ENCODE results near the gene CRYL1. TPM values are rescaled to one million over a fixed set of nuclear protein-coding genes. Genes with fewer than 3 reads are reported as not detected.

Gene CRYL1
- total RNA-seq, 1 experiment from 2014 or later: 5.9 TPM

- TF ChIP-seq EZH2 (IDR thresholded peaks at IDR 0.05; ENCODE audit: borderline replicate concordance, low read depth, low read length, poor library complexity, severe bottlenecking) (no peak), CTCF (conservative IDR thresholded peaks at IDR 0.05; ENCODE audit: low read depth, low read length) (no peak)
- H3K4me1 ChIP-seq (ENCODE audit: insufficient read depth, low read length, poor library complexity, severe bottlenecking): no peaks in the 10 kb centered on the region
- no peak for DNase-seq (ENCODE audit: low spot score)
- H3K36me3 ChIP-seq (ENCODE audit: insufficient read depth, low read length, poor library complexity, severe bottlenecking): no peaks in the 10 kb centered on the region
- BruUV-seq (replicated peaks): no TSS peak
- POLR2A ChIA-PET (ENCODE audit: low non-redundant PET): no interaction called here
- H3K27ac ChIP-seq (ENCODE audit: low read depth, low read length, poor library complexity, severe bottlenecking): no peak overlapping the region
- H3K4me3 ChIP-seq (ENCODE audit: low read depth, low read length, poor library complexity, severe bottlenecking): no peak overlapping the region
- intact Hi-C loops (cut with micrococcal nuclease; ENCODE audit: unreplicated experiment): no loop called here
- H3K9me3 ChIP-seq (ENCODE audit: low read depth, low read length, poor library complexity, severe bottlenecking): peaks cover 10% of the 10 kb centered on the region
- no peaks in the 10 kb centered on the region for H3K27me3 ChIP-seq (replicated peaks; ENCODE audit: insufficient read depth, low read depth, low read length, poor library complexity)
- CTCF ChIA-PET: no interaction called here
Measured at GRCh38 chr13:20451397-20451796, 74.3 kb downstream of the CRYL1 start.

- H3K4me3 ChIP-seq (ENCODE audit: low read depth, low read length, poor library complexity, severe bottlenecking): no peak overlapping the region
- no peak overlapping the region for H3K27ac ChIP-seq (ENCODE audit: low read depth, low read length, poor library complexity, severe bottlenecking)
- BruUV-seq (replicated peaks): no TSS peak
- peaks cover 10% of the 10 kb centered on the region for H3K9me3 ChIP-seq (ENCODE audit: low read depth, low read length, poor library complexity, severe bottlenecking)
- no peaks in the 10 kb centered on the region for H3K27me3 ChIP-seq (replicated peaks; ENCODE audit: insufficient read depth, low read depth, low read length, poor library complexity)
- intact Hi-C loops (cut with micrococcal nuclease; ENCODE audit: unreplicated experiment): no loop called here
- H3K4me1 ChIP-seq (ENCODE audit: insufficient read depth, low read length, poor library complexity, severe bottlenecking): no peaks in the 10 kb centered on the region
- ChIA-PET POLR2A (ENCODE audit: low non-redundant PET) (no interaction called here), CTCF (no interaction called here)
- no peak for DNase-seq (ENCODE audit: low spot score)
- H3K36me3 ChIP-seq (ENCODE audit: insufficient read depth, low read length, poor library complexity, severe bottlenecking): no peaks in the 10 kb centered on the region
- no peak for TF ChIP-seq CTCF (conservative IDR thresholded peaks at IDR 0.05; ENCODE audit: low read depth, low read length)
- no peak for TF ChIP-seq EZH2 (IDR thresholded peaks at IDR 0.05; ENCODE audit: borderline replicate concordance, low read depth, low read length, poor library complexity, severe bottlenecking)
Measured at GRCh38 chr13:20448470-20448869, 77.2 kb downstream of the CRYL1 start.

GRCh38 chr13:20446900-20447299 is 78.8 kb downstream of the CRYL1 start:
- ChIA-PET CTCF (no interaction called here), POLR2A (ENCODE audit: low non-redundant PET) (no interaction called here)
- no peak overlapping the region for H3K4me3 ChIP-seq (ENCODE audit: low read depth, low read length, poor library complexity, severe bottlenecking)
- no peak overlapping the region for H3K27ac ChIP-seq (ENCODE audit: low read depth, low read length, poor library complexity, severe bottlenecking)
- no peaks in the 10 kb centered on the region for H3K4me1 ChIP-seq (ENCODE audit: insufficient read depth, low read length, poor library complexity, severe bottlenecking)
- no TSS peak for BruUV-seq (replicated peaks)
- intact Hi-C loops (cut with micrococcal nuclease; ENCODE audit: unreplicated experiment): no loop called here
- DNase-seq (ENCODE audit: low spot score): no peak
- no peaks in the 10 kb centered on the region for H3K27me3 ChIP-seq (replicated peaks; ENCODE audit: insufficient read depth, low read depth, low read length, poor library complexity)
- H3K9me3 ChIP-seq (ENCODE audit: low read depth, low read length, poor library complexity, severe bottlenecking): peaks cover 10% of the 10 kb centered on the region
- H3K36me3 ChIP-seq (ENCODE audit: insufficient read depth, low read length, poor library complexity, severe bottlenecking): no peaks in the 10 kb centered on the region
- TF ChIP-seq CTCF (conservative IDR thresholded peaks at IDR 0.05; ENCODE audit: low read depth, low read length) (no peak), EZH2 (IDR thresholded peaks at IDR 0.05; ENCODE audit: borderline replicate concordance, low read depth, low read length, poor library complexity, severe bottlenecking) (no peak)

Data from A673 (cell line).